Activated naive CD4-positive, alpha-beta T cell treated with Interleukin-2 at 50 U/mL for 16 hours (primary cell): ENCODE data around the gene STYK1.
A peak's percentile ranks its signal among the peaks of the same experiment; 100 is the strongest.
"Not testable (repeated sequence)": the region's sequence is repeated elsewhere in the genome, so short reads cannot be mapped to it uniquely, and the experiment has no call there.

ENCODE experiments used
- DNase-seq: peaks from one replicate; pipeline ENCODE4 v3.0.0-alpha.2; 2020

The STYK1 gene

DNA sequence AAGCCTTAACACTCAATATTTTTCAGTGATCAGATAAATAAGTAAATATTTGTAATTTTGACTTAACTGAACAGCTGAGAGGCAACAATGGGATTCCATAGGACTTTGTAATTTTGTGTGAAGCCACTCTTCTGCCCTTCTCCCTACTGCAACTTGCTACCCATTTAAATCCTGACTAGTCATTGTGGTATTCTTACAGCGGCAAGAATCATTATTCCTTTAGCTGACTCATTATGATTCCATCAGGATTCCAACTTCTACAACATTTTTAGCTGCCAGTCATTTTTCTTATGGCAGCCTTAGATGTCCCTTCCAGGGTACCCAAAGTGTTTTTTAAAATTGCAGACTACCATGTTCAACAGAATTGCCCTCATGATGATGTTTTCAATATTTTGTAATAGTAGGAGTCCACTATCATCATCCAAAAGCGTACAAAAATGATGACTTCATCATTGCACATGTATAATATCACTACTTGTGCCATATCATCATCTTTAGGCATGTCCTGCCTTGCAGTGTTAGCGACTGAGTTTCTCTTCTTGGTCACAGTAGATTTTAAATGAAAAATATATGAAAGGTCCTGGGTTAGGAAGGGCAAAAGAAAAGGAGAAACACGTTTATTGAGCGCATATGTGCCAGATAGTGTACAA is 55.4 kb downstream of the STYK1 start:
- DNase-seq = no peak

- no peak for DNase-seq
These were observed 56.0 kb downstream of the STYK1 start for GRCh38 chr12:10617863-10618262.

DNA sequence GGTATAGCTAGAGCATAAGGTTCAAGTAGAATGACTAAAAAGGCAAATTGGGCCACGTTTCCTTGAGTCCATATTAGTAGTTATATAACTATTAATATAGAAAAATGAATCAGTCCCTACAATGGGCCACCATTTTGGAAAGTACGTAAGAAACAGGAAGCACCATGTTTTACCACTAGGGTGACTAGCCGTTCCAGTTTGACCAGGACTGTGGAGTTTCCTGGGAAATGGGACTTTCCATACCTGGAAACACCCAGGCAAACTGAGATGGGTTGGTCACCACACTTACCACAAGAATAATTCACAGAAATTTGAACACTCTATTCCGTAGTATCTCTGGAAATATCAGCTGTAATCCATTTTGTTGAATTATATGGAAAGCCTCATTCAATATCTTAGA is 58.3 kb downstream of the STYK1 start:
- DNase-seq = no peak

GRCh38 chr12:10614056-10614370 is 59.8 kb downstream of the STYK1 start:
- no peak for DNase-seq

DNA sequence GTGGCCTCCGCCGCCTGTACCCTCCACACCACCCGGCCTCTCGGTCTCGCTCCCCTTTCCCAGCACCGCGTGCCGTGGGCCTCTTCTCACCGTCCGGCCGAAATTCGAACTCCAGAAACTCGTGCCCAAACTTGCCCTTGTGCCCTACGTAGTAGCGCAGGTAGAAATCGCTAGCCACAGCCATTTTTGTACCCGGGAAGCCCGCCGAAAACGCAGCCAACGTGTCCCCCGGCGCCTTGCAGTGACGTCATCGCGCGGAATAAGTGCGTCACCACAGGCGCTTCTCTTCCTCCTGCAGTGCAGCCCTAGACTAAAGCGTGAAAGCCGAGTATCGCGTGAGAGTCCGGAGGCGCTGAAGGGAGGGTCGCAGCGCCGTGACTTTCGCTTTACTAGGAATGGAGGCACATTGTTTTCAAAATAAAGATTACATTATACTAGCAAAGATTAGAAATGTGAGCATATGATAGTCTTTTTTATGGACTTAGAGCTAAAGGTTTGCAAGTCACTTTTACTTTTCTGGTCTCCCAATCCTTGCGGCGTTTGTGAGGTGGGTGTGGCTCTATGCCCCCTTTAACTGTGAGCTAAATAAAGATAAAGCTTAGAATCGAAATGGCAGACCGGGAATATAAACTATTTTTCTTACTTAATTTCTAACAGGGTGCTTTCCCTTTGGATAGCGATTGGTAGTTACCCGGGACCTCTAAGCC is 60.4 kb downstream of the STYK1 start, which contains the start of gene MAGOHB:
Gene MAGOHB (minus strand): TSS at position 261 of the 707 bp plus-strand sequence. CDS start 77 bp downstream, at position 184.
- peak; percentile 99 for DNase-seq

- DNase-seq = no peak
These were observed 60.9 kb downstream of the STYK1 start for GRCh38 chr12:10612984-10613348.

GRCh38 chr12:10612110-10612509 is 61.7 kb downstream of the STYK1 start:
- DNase-seq = no peak

- DNase-seq = not testable (repeated sequence)
These were observed 62.6 kb downstream of the STYK1 start for GRCh38 chr12:10611258-10611657.

- no peak for DNase-seq
These were observed 63.7 kb downstream of the STYK1 start for GRCh38 chr12:10610188-10610587.

DNA sequence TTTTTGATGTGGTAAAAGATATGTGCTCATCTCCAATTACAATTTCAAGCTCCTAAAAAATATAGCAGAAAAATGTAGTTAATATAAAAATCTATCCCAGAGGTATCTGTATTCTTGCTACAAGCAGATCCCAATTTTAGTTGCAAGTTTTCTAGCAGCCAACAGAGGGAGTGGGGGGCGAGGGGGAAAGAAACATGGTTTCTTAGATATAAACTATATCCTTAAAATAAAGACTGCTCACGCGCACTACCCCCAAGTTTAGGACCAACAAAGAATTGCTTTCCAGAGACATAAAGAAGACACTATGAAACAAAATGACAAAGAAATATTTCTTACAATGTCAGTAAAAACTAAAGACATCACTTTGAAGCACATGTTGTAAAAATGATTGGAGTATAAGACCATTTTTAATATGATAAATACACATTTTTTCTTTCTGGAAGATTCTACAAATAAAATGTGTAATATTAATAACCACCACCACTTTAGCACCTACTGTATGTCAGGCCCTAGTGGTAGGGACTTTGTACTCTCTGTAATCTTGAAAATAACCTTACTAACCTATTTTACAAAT is 65.9 kb downstream of the STYK1 start:
- no peak for DNase-seq

GRCh38 chr12:10601860-10602259 is 72.0 kb downstream of the STYK1 start:
- no peak for DNase-seq

DNA sequence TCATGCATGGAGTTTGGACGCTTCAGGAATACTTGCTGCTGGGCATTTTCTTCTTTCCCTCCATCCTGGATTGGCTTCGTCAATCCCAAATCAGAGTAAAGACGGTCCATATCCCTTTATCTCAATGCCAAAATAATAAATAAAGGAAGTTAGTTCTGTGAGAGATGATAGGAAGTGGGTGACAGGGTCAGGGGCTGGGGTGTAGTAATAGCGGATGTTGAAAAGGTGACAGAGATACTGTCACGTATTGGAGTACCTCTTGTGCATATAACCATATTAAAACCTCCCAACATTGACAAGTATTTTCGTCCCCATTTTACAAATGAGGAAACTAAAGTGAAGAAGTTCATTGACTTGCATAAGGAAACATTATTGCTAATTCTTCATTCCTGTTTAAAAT is 72.9 kb downstream of the STYK1 start:
- DNase-seq = no peak

DNA sequence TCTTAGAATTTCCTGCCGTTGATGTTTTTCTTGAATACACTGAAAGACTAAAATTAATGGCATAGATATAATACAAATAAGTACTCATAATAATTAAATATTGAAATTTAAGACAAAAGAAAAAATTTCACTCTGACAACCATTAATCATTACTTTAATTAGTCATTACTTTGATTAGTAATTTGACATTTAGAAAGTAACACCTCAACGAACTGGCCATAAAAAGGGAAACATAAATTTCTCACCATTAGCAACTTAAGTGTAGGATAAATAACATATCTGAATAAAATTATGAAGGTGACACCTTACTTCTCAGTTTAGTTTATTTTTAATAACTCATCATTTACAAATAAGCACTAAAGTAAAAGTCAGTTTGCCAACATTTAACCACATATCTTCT is 78.0 kb downstream of the STYK1 start:
- DNase-seq = no peak

- no peak for DNase-seq
These were observed 82.9 kb downstream of the STYK1 start for GRCh38 chr12:10590966-10591365.

DNA sequence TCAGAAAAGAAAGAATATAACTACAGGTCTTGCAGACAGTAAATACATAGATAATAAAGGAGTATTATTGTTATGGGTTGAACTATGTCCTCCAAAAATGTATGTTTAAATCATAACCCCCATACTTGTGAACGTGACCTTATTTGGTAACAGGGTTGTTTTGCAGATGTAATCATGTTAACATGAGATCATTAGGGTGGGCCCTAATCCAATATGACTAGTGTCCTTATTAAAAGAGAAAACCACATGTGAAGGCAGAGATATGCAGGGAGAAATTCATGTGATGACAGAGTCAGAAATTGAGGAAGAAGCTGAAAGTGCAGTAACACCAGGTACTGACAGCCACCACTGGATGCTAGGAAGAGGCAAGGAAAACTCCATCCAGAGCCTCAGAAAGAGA is 89.4 kb downstream of the STYK1 start:
- no peak for DNase-seq

DNA sequence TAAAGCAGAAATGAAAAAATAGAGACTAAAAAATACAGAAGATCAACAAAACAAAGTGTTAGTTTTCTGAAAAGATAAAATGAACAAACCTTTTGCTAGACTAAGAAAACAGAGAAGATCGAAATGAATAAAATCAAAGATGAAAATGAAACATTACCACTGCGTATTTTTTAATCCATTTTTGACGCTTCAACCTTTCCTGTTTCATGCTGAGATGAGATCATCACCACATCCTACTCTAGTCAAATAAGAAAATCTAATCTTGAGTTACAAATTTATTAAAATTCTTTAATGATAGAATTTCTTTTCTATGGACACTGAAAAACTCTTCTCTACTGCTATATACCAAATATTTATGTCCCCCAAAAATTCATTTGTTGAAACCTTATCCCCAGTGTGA is 91.1 kb downstream of the STYK1 start:
- DNase-seq = no peak

DNA sequence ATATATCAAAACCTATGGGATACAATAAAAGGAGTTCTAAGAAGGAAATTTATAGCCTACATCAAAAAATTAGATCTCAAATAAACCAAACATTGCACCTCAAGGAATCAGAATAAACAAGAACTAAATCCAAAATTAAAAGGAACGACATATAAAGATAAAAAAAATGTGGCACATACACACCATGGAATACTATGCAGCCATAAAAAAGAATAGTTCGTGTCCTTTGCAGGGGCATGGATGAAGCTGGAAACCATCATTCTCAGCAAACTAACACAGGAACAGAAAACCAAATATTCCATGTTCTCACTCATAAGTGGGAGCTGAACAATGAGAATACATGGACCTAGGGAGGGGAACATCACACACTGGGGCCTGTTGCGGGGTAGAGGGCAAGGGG is 91.7 kb downstream of the STYK1 start:
- not testable (repeated sequence) for DNase-seq

- no peak for DNase-seq
These were observed 99.5 kb downstream of the STYK1 start for GRCh38 chr12:10574307-10574706.

DNA sequence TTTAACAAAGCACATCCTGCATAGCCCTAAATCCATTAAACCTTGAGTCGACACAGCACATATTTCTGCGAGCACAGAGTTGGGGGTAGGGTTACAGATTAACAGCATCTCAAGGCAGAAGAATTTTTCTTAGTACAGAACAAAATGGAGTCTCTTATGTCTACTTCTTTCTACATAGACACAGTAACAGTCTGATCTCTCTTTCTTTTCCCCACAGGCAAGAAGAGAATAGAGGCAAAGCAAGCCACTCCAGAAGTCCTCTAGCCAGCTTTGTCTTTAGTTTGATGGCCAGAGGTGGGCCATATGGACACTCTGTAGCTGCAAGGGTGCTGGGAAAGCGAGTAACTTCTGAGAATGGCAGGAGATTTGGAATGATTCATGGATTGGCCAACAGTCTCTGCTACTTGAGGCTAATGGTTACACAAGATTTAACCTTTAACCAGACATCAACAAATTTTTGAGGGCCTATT is 101.8 kb downstream of the STYK1 start:
- DNase-seq = not testable (repeated sequence)

DNA sequence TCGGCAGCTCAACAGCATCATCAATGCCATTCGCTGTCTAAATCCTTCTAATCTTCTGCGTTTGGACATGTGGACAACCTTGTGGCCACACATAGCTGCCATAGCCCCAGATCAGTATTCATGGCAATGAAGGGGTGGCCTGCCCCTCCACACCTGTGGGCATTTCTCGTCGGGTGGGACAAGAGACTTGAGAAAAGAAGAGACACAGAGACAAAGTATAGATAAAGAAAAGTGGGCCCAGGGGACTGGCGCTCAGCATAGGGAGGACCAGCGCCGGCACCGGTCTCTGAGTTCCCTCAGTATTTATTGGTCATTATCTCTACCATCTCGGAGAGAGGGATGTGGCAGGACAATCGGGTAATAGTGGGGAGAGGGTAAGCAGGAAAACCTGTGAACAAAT is 102.7 kb downstream of the STYK1 start:
- no peak for DNase-seq
